Endothelial cell of hepatic sinusoid (primary cell): ENCODE results near the gene TIMM8B.
"Not testable (repeated sequence)": the region's sequence is repeated elsewhere in the genome, so short reads cannot be mapped to it uniquely, and the experiment has no call there.

Experiments
- in situ Hi-C: cut with HindIII; loops from 2 replicates; pipeline ENCODE4 v1.10.0; 2017; ENCODE audit warnings: low sequenced_read_pairs

TIMM8B gene

GRCh38 chr11:112085822-112086421, 634 bp downstream of the TIMM8B start:
- in situ Hi-C loops = no loop called here

- in situ Hi-C loops = no loop called here
Observed at GRCh38 chr11:112082729-112083128, 3.8 kb downstream of the TIMM8B start.

- in situ Hi-C loops = no loop called here
Observed at GRCh38 chr11:112073941-112074811, 12.4 kb downstream of the TIMM8B start, which contains the start of the genes NKAPD1 and PIH1D2. Gene NKAPD1 (plus strand): TSS chr11:112074299. CDS start chr11:112075575, 1,276 bp downstream. Gene PIH1D2 (minus strand): TSS chr11:112074017. CDS start chr11:112073174, 843 bp downstream.

GRCh38 chr11:112062923-112063322, 23.6 kb downstream of the TIMM8B start:
- in situ Hi-C loops = loop anchor here (5.0 kb wide), 1 partner anchor 76 kb away; no protein-coding TSS in a partner anchor

- in situ Hi-C loops = no loop called here
Observed at GRCh38 chr11:112058103-112058502, 28.5 kb downstream of the TIMM8B start.

GRCh38 chr11:112057170-112057569, 29.4 kb downstream of the TIMM8B start:
- in situ Hi-C loops = no loop called here

GRCh38 chr11:112051768-112052167, 34.8 kb downstream of the TIMM8B start:
- in situ Hi-C loops = no loop called here

GRCh38 chr11:112050721-112051120, 35.8 kb downstream of the TIMM8B start:
- in situ Hi-C loops = no loop called here

GRCh38 chr11:112049777-112050176, 36.8 kb downstream of the TIMM8B start:
- in situ Hi-C loops = no loop called here

- in situ Hi-C loops = not testable (repeated sequence)
Observed at GRCh38 chr11:112048256-112048655, 38.3 kb downstream of the TIMM8B start.

- in situ Hi-C loops = not testable (repeated sequence)
Observed at GRCh38 chr11:112046647-112047046, 39.9 kb downstream of the TIMM8B start.

GRCh38 chr11:112044961-112045360, 41.6 kb downstream of the TIMM8B start:
- in situ Hi-C loops = no loop called here

GRCh38 chr11:112042961-112043304, 43.6 kb downstream of the TIMM8B start:
- in situ Hi-C loops = no loop called here

GRCh38 chr11:112042161-112042960, 44.2 kb downstream of the TIMM8B start:
- in situ Hi-C loops = no loop called here

GRCh38 chr11:112037527-112037926, 49.0 kb downstream of the TIMM8B start:
- in situ Hi-C loops = no loop called here
